ENCODE data around the gene ING3.
"Not testable (repeated sequence)": the region's sequence is repeated elsewhere in the genome, so short reads cannot be mapped to it uniquely, and the experiment has no call there.

ING3 gene

GRCh38 chr7:120949998-120950538 is 509 bp upstream of the ING3 start:
- DNase-seq (ENCODE audit: low read depth in 1 of 2, low spot score in 1 of 2), result no peak

GRCh38 chr7:120951309-120951699 is 727 bp downstream of the ING3 start:
- DNase-seq (ENCODE audit: low read depth in 1 of 2, low spot score in 1 of 2), result no peak

- no peak for DNase-seq (ENCODE audit: low read depth in 1 of 2, low spot score in 1 of 2)
These were observed 1.2 kb downstream of the ING3 start for GRCh38 chr7:120951826-120952225.

- DNase-seq (ENCODE audit: low read depth in 1 of 2, low spot score in 1 of 2), result no peak
These were observed 5.1 kb downstream of the ING3 start for GRCh38 chr7:120955577-120956149.

- no peak for DNase-seq (ENCODE audit: low read depth in 1 of 2, low spot score in 1 of 2)
These were observed 9.4 kb downstream of the ING3 start for GRCh38 chr7:120959929-120960484.

- DNase-seq (ENCODE audit: low read depth in 1 of 2, low spot score in 1 of 2), result no peak
These were observed 10.1 kb downstream of the ING3 start for GRCh38 chr7:120960714-120961113.

- no peak for DNase-seq (ENCODE audit: low read depth in 1 of 2, low spot score in 1 of 2)
These were observed 11.1 kb downstream of the ING3 start for GRCh38 chr7:120961638-120962173.

- no peak for DNase-seq (ENCODE audit: low read depth in 1 of 2, low spot score in 1 of 2)
These were observed 13.5 kb downstream of the ING3 start for GRCh38 chr7:120964088-120964487.

- no peak for DNase-seq (ENCODE audit: low read depth in 1 of 2, low spot score in 1 of 2)
These were observed 16.4 kb downstream of the ING3 start for GRCh38 chr7:120966961-120967360.

GRCh38 chr7:120973849-120974248 is 23.3 kb downstream of the ING3 start:
- DNase-seq (ENCODE audit: low read depth in 1 of 2, low spot score in 1 of 2), result no peak

GRCh38 chr7:120979765-120980499 is 29.4 kb downstream of the ING3 start:
- no peak for DNase-seq (ENCODE audit: low read depth in 1 of 2, low spot score in 1 of 2)

GRCh38 chr7:120981117-120981516 is 30.5 kb downstream of the ING3 start:
- no peak for DNase-seq (ENCODE audit: low read depth in 1 of 2, low spot score in 1 of 2)

- DNase-seq (ENCODE audit: low read depth in 1 of 2, low spot score in 1 of 2), result no peak
These were observed 31.5 kb downstream of the ING3 start for GRCh38 chr7:120981888-120982615.

- not testable (repeated sequence) for DNase-seq (ENCODE audit: low read depth in 1 of 2, low spot score in 1 of 2)
These were observed 33.0 kb downstream of the ING3 start for GRCh38 chr7:120983592-120983991.

- DNase-seq (ENCODE audit: low read depth in 1 of 2, low spot score in 1 of 2), result no peak
These were observed 33.8 kb downstream of the ING3 start for GRCh38 chr7:120984406-120984805.

- no peak for DNase-seq (ENCODE audit: low read depth in 1 of 2, low spot score in 1 of 2)
These were observed 34.7 kb downstream of the ING3 start for GRCh38 chr7:120985130-120985758.

- DNase-seq (ENCODE audit: low read depth in 1 of 2, low spot score in 1 of 2), result no peak
These were observed 35.3 kb downstream of the ING3 start for GRCh38 chr7:120985839-120986238.

- DNase-seq (ENCODE audit: low read depth in 1 of 2, low spot score in 1 of 2), result no peak
These were observed 36.1 kb downstream of the ING3 start for GRCh38 chr7:120986650-120987049.

- no peak for DNase-seq (ENCODE audit: low read depth in 1 of 2, low spot score in 1 of 2)
These were observed 36.7 kb downstream of the ING3 start for GRCh38 chr7:120987280-120987679.

GRCh38 chr7:120987683-120988590 is 37.4 kb downstream of the ING3 start:
- DNase-seq (ENCODE audit: low read depth in 1 of 2, low spot score in 1 of 2), result peak; percentile 65 to 79

Measured in activated T-helper 1 cell treated with anti-CD3 and anti-CD28 coated beads, Interleukin-2, amount 50 U/mL, for 16 hours (primary cell).